Measurements from ENCODE around the gene MAF. TPM values are rescaled to one million over a fixed set of nuclear protein-coding genes. Genes with fewer than 3 reads are reported as not detected.

MAF gene
- total and polyA plus RNA-seq, 2 experiments from 2014 or later, result 0.91 to 2.5 TPM

- Histone ChIP-seq H3K27ac (ENCODE audit: low read depth) (no peak overlapping the region), H3K4me1 (ENCODE audit: insufficient read depth) (no peaks in the 10 kb centered on the region), H3F3A (replicated peaks; ENCODE audit: low read depth) (no peaks in the 10 kb centered on the region), H3K4me2 (no peak overlapping the region), H3K4me3 (no peak overlapping the region), H4K20me1 (replicated peaks; ENCODE audit: insufficient read depth) (no peaks in the 10 kb centered on the region), H2AFZ (no peak overlapping the region), H3K36me3 (ENCODE audit: insufficient read depth) (no peaks in the 10 kb centered on the region), H3K9me2 (ENCODE audit: insufficient read depth) (no peaks in the 10 kb centered on the region), H3K79me2 (replicated peaks; ENCODE audit: insufficient read depth) (no peaks in the 10 kb centered on the region), H3K27me3 (ENCODE audit: insufficient read depth) (no peaks in the 10 kb centered on the region)
- Mint-ChIP-seq H3K4me1 (no peaks in the 10 kb centered on the region), H3K36me3 (ENCODE audit: low read depth) (no peaks in the 10 kb centered on the region), H3K4me3 (no peak overlapping the region), H3K27ac (no peak overlapping the region), H3K27me3 (ENCODE audit: insufficient read depth, low read depth, poor library complexity) (peaks cover 2% of the 10 kb centered on the region), H3K9me3 (no peaks in the 10 kb centered on the region)
- ATAC-seq (no peak), DNase-seq (ENCODE audit: low spot score) (no peak)
- TF ChIP-seq EZH2 (IDR thresholded peaks at IDR 0.05; ENCODE audit: low read depth, unreplicated experiment) (no peak), EZH2phosphoT487 (IDR thresholded peaks at IDR 0.05; ENCODE audit: unreplicated experiment) (no peak), JUNB (IDR thresholded peaks at IDR 0.05; ENCODE audit: unreplicated experiment) (no peak), POLR2AphosphoS5 (IDR thresholded peaks at IDR 0.05; ENCODE audit: low read depth) (no peak), ZNF114 (CRISPR knock-in tag; IDR thresholded peaks at IDR 0.05) (no peak), STAT1 (IDR thresholded peaks at IDR 0.05; ENCODE audit: unreplicated experiment) (no peak)
- TF ChIP-seq, protein P1, sequence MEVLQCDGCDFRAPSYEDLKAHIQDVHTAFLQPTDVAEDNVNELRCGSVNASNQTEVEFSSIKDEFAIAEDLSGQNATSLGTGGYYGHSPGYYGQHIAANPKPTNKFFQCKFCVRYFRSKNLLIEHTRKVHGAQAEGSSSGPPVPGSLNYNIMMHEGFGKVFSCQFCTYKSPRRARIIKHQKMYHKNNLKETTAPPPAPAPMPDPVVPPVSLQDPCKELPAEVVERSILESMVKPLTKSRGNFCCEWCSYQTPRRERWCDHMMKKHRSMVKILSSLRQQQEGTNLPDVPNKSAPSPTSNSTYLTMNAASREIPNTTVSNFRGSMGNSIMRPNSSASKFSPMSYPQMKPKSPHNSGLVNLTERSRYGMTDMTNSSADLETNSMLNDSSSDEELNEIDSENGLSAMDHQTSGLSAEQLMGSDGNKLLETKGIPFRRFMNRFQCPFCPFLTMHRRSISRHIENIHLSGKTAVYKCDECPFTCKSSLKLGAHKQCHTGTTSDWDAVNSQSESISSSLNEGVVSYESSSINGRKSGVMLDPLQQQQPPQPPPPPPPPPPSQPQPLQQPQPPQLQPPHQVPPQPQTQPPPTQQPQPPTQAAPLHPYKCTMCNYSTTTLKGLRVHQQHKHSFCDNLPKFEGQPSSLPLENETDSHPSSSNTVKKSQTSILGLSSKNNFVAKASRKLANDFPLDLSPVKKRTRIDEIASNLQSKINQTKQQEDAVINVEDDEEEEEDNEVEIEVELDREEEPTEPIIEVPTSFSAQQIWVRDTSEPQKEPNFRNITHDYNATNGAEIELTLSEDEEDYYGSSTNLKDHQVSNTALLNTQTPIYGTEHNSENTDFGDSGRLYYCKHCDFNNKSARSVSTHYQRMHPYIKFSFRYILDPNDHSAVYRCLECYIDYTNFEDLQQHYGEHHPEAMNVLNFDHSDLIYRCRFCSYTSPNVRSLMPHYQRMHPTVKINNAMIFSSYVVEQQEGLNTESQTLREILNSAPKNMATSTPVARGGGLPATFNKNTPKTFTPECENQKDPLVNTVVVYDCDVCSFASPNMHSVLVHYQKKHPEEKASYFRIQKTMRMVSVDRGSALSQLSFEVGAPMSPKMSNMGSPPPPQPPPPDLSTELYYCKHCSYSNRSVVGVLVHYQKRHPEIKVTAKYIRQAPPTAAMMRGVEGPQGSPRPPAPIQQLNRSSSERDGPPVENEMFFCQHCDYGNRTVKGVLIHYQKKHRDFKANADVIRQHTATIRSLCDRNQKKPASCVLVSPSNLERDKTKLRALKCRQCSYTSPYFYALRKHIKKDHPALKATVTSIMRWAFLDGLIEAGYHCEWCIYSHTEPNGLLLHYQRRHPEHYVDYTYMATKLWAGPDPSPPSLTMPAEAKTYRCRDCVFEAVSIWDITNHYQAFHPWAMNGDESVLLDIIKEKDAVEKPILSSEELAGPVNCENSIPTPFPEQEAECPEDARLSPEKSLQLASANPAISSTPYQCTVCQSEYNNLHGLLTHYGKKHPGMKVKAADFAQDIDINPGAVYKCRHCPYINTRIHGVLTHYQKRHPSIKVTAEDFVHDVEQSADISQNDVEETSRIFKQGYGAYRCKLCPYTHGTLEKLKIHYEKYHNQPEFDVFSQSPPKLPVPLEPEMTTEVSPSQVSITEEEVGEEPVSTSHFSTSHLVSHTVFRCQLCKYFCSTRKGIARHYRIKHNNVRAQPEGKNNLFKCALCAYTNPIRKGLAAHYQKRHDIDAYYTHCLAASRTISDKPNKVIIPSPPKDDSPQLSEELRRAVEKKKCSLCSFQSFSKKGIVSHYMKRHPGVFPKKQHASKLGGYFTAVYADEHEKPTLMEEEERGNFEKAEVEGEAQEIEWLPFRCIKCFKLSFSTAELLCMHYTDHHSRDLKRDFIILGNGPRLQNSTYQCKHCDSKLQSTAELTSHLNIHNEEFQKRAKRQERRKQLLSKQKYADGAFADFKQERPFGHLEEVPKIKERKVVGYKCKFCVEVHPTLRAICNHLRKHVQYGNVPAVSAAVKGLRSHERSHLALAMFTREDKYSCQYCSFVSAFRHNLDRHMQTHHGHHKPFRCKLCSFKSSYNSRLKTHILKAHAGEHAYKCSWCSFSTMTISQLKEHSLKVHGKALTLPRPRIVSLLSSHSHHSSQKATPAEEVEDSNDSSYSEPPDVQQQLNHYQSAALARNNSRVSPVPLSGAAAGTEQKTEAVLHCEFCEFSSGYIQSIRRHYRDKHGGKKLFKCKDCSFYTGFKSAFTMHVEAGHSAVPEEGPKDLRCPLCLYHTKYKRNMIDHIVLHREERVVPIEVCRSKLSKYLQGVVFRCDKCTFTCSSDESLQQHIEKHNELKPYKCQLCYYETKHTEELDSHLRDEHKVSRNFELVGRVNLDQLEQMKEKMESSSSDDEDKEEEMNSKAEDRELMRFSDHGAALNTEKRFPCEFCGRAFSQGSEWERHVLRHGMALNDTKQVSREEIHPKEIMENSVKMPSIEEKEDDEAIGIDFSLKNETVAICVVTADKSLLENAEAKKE (CRISPR knock-in tag; IDR thresholded peaks at IDR 0.05), result no peak
- TF ChIP-seq, protein P2, sequence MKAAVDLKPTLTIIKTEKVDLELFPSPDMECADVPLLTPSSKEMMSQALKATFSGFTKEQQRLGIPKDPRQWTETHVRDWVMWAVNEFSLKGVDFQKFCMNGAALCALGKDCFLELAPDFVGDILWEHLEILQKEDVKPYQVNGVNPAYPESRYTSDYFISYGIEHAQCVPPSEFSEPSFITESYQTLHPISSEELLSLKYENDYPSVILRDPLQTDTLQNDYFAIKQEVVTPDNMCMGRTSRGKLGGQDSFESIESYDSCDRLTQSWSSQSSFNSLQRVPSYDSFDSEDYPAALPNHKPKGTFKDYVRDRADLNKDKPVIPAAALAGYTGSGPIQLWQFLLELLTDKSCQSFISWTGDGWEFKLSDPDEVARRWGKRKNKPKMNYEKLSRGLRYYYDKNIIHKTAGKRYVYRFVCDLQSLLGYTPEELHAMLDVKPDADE (IDR thresholded peaks at IDR 0.05), result no peak
- TF ChIP-seq, protein P3, sequence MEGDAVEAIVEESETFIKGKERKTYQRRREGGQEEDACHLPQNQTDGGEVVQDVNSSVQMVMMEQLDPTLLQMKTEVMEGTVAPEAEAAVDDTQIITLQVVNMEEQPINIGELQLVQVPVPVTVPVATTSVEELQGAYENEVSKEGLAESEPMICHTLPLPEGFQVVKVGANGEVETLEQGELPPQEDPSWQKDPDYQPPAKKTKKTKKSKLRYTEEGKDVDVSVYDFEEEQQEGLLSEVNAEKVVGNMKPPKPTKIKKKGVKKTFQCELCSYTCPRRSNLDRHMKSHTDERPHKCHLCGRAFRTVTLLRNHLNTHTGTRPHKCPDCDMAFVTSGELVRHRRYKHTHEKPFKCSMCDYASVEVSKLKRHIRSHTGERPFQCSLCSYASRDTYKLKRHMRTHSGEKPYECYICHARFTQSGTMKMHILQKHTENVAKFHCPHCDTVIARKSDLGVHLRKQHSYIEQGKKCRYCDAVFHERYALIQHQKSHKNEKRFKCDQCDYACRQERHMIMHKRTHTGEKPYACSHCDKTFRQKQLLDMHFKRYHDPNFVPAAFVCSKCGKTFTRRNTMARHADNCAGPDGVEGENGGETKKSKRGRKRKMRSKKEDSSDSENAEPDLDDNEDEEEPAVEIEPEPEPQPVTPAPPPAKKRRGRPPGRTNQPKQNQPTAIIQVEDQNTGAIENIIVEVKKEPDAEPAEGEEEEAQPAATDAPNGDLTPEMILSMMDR (conservative IDR thresholded peaks at IDR 0.05; ENCODE audit: low read depth in 2 of 2), result no peak
Observed at GRCh38 chr16:79618041-79618691, 17.6 kb upstream of the MAF start.

Measured in GM23338 (cell line).